ENCODE data around the gene PPP1R17.

GRCh38 chr7:31710171-31710570 is 23.2 kb downstream of the PPP1R17 start:
- no peak for TF ChIP-seq CTCF (conservative IDR thresholded peaks at IDR 0.05; ENCODE audit: low read length)
- no peak for TF ChIP-seq EZH2phosphoT487 (IDR thresholded peaks at IDR 0.05; ENCODE audit: borderline replicate concordance, low read depth, low read length)

All from OCI-LY7 (cell line).